ENCODE measurements around the gene RNF222. TPM values are rescaled to one million over a fixed set of nuclear protein-coding genes. Genes with fewer than 3 reads are reported as not detected.

Gene RNF222
- total and polyA plus RNA-seq, 10 of the 15 experiments (the other 5 are each of a cell fraction or from before 2014, with no cell fraction given), result not detected

DNA sequence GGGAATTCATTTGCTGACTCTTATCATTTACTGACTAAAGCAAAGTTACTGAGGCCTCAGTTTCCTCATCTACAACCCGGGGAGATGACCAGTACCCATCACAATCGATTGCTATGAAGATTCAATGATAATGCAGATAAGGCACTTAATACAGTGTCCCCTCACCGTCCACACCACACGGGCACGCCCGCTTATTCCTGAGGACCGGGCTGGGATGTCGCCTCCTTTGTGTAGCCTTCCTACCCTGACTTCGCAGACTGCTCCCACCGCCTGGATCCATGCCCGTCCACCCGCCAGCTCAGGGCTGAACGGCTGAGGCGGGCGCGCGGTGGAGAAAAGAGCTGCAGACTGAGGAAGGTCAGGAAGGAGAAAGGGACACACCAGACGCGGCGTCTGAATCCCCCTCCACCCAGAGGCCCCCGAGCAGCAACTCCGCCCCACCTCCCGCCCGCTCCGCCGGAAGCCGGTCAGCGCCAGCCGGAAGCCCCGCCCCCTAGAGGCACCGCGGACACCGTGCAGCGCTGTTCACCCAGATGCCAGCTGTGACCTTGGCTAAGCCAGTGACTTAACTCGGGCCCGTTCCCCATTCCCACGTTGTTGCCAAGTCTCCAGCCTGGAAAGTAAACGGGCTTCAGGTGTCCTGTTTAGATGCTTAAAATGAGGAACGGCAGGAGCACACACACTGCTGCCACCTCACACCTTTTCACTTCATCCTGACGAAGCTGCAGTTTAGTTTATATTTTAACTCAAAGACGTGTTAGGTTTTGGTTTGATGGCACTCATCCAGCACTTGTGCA lies 21.2 kb downstream of the RNF222 start, which contains the start of gene KRABD2 (continued):
- TF ChIP-seq BACH1 (IDR thresholded peaks at IDR 0.05; ENCODE audit: borderline replicate concordance), result peak; percentile 85
- 0 out of 2 replicates have a peak, but pooled peaks have one; percentile 27 for TF ChIP-seq IKZF1 (conservative IDR thresholded peaks at IDR 0.05)
- TF ChIP-seq POLR2A (IDR thresholded peaks at IDR 0.05; ENCODE audit: low read depth, low read length), result peak; percentile 92
- no peak for TF ChIP-seq NR2C2 (IDR thresholded peaks at IDR 0.05; ENCODE audit: borderline replicate concordance, control insufficient read depth, insufficient read length, low read depth)
- TF ChIP-seq PML (IDR thresholded peaks at IDR 0.05; ENCODE audit: low read length), result peak; percentile 95
- TF ChIP-seq MTA2 (IDR thresholded peaks at IDR 0.05; ENCODE audit: low read depth), result no peak
- TF ChIP-seq STAT1 (conservative IDR thresholded peaks at IDR 0.05), result no peak
- TF ChIP-seq, protein P1, sequence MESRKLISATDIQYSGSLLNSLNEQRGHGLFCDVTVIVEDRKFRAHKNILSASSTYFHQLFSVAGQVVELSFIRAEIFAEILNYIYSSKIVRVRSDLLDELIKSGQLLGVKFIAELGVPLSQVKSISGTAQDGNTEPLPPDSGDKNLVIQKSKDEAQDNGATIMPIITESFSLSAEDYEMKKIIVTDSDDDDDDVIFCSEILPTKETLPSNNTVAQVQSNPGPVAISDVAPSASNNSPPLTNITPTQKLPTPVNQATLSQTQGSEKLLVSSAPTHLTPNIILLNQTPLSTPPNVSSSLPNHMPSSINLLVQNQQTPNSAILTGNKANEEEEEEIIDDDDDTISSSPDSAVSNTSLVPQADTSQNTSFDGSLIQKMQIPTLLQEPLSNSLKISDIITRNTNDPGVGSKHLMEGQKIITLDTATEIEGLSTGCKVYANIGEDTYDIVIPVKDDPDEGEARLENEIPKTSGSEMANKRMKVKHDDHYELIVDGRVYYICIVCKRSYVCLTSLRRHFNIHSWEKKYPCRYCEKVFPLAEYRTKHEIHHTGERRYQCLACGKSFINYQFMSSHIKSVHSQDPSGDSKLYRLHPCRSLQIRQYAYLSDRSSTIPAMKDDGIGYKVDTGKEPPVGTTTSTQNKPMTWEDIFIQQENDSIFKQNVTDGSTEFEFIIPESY (IDR thresholded peaks at IDR 0.05), result no peak
- no peak for TF ChIP-seq FOS (IDR thresholded peaks at IDR 0.05; ENCODE audit: borderline replicate concordance, extremely low read depth, insufficient read length)
- no peak for TF ChIP-seq ZNF24 (IDR thresholded peaks at IDR 0.05)
- TF ChIP-seq, protein P2, sequence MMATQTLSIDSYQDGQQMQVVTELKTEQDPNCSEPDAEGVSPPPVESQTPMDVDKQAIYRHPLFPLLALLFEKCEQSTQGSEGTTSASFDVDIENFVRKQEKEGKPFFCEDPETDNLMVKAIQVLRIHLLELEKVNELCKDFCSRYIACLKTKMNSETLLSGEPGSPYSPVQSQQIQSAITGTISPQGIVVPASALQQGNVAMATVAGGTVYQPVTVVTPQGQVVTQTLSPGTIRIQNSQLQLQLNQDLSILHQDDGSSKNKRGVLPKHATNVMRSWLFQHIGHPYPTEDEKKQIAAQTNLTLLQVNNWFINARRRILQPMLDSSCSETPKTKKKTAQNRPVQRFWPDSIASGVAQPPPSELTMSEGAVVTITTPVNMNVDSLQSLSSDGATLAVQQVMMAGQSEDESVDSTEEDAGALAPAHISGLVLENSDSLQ (IDR thresholded peaks at IDR 0.05), result peak; percentile 33; the same call in 1 of the 2 replicates
- no peak for TF ChIP-seq NR2C1 (IDR thresholded peaks at IDR 0.05)
- TF ChIP-seq, protein P3, sequence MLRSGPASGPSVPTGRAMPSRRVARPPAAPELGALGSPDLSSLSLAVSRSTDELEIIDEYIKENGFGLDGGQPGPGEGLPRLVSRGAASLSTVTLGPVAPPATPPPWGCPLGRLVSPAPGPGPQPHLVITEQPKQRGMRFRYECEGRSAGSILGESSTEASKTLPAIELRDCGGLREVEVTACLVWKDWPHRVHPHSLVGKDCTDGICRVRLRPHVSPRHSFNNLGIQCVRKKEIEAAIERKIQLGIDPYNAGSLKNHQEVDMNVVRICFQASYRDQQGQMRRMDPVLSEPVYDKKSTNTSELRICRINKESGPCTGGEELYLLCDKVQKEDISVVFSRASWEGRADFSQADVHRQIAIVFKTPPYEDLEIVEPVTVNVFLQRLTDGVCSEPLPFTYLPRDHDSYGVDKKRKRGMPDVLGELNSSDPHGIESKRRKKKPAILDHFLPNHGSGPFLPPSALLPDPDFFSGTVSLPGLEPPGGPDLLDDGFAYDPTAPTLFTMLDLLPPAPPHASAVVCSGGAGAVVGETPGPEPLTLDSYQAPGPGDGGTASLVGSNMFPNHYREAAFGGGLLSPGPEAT (IDR thresholded peaks at IDR 0.05; ENCODE audit: low read depth), result no peak
- peak in 1 of 2 experiments; percentile 47; a peak in 1 of 3 replicates for TF ChIP-seq EGR1 (IDR thresholded peaks at IDR 0.05; ENCODE audit: borderline replicate concordance in 1 of 2, low read depth in 2 of 2, low read length in 2 of 2)
- TF ChIP-seq NR2F1 (conservative IDR thresholded peaks at IDR 0.05), result no peak; the same call in 1 of the 2 replicates
- no peak for TF ChIP-seq HDAC2 (IDR thresholded peaks at IDR 0.05)
- TF ChIP-seq RUNX3 (IDR thresholded peaks at IDR 0.05; ENCODE audit: low read length), result peak; percentile 22; the same call in 1 of the 2 replicates
- TF ChIP-seq, protein P4, sequence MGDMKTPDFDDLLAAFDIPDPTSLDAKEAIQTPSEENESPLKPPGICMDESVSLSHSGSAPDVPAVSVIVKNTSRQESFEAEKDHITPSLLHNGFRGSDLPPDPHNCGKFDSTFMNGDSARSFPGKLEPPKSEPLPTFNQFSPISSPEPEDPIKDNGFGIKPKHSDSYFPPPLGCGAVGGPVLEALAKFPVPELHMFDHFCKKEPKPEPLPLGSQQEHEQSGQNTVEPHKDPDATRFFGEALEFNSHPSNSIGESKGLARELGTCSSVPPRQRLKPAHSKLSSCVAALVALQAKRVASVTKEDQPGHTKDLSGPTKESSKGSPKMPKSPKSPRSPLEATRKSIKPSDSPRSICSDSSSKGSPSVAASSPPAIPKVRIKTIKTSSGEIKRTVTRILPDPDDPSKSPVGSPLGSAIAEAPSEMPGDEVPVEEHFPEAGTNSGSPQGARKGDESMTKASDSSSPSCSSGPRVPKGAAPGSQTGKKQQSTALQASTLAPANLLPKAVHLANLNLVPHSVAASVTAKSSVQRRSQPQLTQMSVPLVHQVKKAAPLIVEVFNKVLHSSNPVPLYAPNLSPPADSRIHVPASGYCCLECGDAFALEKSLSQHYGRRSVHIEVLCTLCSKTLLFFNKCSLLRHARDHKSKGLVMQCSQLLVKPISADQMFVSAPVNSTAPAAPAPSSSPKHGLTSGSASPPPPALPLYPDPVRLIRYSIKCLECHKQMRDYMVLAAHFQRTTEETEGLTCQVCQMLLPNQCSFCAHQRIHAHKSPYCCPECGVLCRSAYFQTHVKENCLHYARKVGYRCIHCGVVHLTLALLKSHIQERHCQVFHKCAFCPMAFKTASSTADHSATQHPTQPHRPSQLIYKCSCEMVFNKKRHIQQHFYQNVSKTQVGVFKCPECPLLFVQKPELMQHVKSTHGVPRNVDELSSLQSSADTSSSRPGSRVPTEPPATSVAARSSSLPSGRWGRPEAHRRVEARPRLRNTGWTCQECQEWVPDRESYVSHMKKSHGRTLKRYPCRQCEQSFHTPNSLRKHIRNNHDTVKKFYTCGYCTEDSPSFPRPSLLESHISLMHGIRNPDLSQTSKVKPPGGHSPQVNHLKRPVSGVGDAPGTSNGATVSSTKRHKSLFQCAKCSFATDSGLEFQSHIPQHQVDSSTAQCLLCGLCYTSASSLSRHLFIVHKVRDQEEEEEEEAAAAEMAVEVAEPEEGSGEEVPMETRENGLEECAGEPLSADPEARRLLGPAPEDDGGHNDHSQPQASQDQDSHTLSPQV (IDR thresholded peaks at IDR 0.05), result no peak
- TF ChIP-seq DPF2 (IDR thresholded peaks at IDR 0.05), result 0 out of 2 replicates have a peak, but pooled peaks have one; percentile 5
- no peak for TF ChIP-seq CBX5 (IDR thresholded peaks at IDR 0.05; ENCODE audit: low read depth)
